Breast epithelium (tissue), 3 donors: ENCODE measurements around the gene RALY.

ENCODE experiments used
- POLR2A ChIP-seq: fragments of 450-650 bp; IDR thresholded peaks from one replicate; pipeline ENCODE4 v1.6.1; 2016; ENCODE audit warnings: antibody characterized with exemption, mild to moderate bottlenecking, moderate library complexity
- POLR2AphosphoS5 ChIP-seq, 3 donors: sonication (generic); formaldehyde crosslinking; IDR thresholded peaks; one replicate each; pipeline ENCODE4 v1.6.1; 2017; ENCODE audit warnings: antibody characterized with exemption in 3 of 3
- TF ChIP-seq, protein P1 (sequence below), 3 donors: fragments of 450-650 bp; IDR thresholded peaks; one replicate each; pipeline ENCODE4 v1.5.1; 2016 to 2017; ENCODE audit warnings: antibody characterized with exemption in 3 of 3, mild to moderate bottlenecking in 3 of 3, moderate library complexity in 3 of 3

GRCh38 chr20:34072076-34072475, 78.4 kb downstream of the RALY start:
- TF ChIP-seq, protein P1, sequence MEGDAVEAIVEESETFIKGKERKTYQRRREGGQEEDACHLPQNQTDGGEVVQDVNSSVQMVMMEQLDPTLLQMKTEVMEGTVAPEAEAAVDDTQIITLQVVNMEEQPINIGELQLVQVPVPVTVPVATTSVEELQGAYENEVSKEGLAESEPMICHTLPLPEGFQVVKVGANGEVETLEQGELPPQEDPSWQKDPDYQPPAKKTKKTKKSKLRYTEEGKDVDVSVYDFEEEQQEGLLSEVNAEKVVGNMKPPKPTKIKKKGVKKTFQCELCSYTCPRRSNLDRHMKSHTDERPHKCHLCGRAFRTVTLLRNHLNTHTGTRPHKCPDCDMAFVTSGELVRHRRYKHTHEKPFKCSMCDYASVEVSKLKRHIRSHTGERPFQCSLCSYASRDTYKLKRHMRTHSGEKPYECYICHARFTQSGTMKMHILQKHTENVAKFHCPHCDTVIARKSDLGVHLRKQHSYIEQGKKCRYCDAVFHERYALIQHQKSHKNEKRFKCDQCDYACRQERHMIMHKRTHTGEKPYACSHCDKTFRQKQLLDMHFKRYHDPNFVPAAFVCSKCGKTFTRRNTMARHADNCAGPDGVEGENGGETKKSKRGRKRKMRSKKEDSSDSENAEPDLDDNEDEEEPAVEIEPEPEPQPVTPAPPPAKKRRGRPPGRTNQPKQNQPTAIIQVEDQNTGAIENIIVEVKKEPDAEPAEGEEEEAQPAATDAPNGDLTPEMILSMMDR (IDR thresholded peaks at IDR 0.05): no peak
- TF ChIP-seq POLR2AphosphoS5 (IDR thresholded peaks at IDR 0.05) (no peak), POLR2A (no peak)
